ENCODE measurements around the gene TMEM247. TPM values are rescaled to one million over a fixed set of nuclear protein-coding genes. Genes with fewer than 3 reads are reported as not detected.

Gene TMEM247
- total RNA-seq, 1 experiment from 2014 or later = not detected

DNA sequence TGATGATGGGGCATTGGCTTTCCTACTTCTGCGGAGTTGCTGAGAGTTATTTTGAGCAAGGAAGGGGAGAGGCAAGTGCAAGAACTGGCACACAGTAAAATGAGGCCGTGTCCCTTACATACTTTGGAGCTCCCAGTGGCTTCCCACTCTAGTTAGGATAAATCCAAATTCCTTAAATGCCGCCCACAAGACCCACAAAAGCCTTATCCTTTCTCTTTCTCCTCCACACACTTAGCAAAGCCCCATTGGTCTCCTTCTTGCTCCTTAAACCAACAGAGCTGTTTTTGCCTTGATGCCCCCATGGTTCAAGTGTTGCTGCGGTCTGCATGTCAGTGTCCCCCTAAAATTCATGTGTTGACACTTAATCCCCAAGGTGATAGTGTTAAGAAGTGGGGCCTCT, 24.3 kb downstream of the TMEM247 start:
- no peaks in the 10 kb centered on the region for H3K27me3 ChIP-seq (replicated peaks; ENCODE audit: control insufficient read depth, insufficient read depth, low read length)

DNA sequence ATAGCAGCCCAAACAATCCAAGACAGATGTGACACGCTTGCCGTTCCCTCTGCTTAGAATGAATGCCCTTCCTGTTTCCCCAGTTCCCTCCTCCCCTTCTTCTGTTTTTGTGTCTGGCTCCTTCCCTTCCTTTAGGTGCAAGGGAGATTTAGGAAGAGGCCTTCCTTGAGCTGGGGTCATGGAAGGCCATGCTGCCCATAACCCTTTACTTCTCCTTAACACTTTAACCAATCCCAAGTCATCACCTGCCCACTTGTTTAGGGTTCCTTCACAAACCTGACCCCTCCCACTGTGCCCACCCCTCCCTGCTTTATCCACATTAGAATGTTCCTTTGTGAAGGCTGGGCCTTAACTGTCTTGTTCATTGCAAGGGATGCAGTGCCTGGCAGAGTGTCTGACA, 24.9 kb downstream of the TMEM247 start:
- CTCF ChIA-PET = no interaction called here
- no peaks in the 10 kb centered on the region for H3K36me3 Mint-ChIP-seq (ENCODE audit: insufficient read depth, unreplicated experiment)
- no peaks in the 10 kb centered on the region for H3K9me3 Mint-ChIP-seq (ENCODE audit: unreplicated experiment)
- intact Hi-C loops (cut with micrococcal nuclease; ENCODE audit: unreplicated experiment) = no loop called here
- H3K4me3 Mint-ChIP-seq (ENCODE audit: unreplicated experiment) = no peak overlapping the region
- H3K27me3 Mint-ChIP-seq (ENCODE audit: insufficient read depth, unreplicated experiment) = peaks cover 2% of the 10 kb centered on the region
- Histone ChIP-seq H3K4me1 (peaks cover 8% of the 10 kb centered on the region), H3K4me3 (ENCODE audit: low read depth, low read length) (no peak overlapping the region), H3K9me3 (no peaks in the 10 kb centered on the region), H3K36me3 (ENCODE audit: control insufficient read depth, insufficient read depth, low read length) (no peaks in the 10 kb centered on the region), H3K27me3 (replicated peaks; ENCODE audit: control insufficient read depth, insufficient read depth, low read length) (no peaks in the 10 kb centered on the region)
- no peak overlapping the region for H3K27ac Mint-ChIP-seq (ENCODE audit: unreplicated experiment)
- TF ChIP-seq, protein P1, sequence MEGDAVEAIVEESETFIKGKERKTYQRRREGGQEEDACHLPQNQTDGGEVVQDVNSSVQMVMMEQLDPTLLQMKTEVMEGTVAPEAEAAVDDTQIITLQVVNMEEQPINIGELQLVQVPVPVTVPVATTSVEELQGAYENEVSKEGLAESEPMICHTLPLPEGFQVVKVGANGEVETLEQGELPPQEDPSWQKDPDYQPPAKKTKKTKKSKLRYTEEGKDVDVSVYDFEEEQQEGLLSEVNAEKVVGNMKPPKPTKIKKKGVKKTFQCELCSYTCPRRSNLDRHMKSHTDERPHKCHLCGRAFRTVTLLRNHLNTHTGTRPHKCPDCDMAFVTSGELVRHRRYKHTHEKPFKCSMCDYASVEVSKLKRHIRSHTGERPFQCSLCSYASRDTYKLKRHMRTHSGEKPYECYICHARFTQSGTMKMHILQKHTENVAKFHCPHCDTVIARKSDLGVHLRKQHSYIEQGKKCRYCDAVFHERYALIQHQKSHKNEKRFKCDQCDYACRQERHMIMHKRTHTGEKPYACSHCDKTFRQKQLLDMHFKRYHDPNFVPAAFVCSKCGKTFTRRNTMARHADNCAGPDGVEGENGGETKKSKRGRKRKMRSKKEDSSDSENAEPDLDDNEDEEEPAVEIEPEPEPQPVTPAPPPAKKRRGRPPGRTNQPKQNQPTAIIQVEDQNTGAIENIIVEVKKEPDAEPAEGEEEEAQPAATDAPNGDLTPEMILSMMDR (IDR thresholded peaks at IDR 0.05; ENCODE audit: insufficient read depth in 1 of 2, low read depth in 1 of 2, low read length in 1 of 2, severe bottlenecking in 1 of 2, unreplicated experiment in 1 of 2) = no peak
- POLR2A ChIA-PET = no interaction called here
- DNase-seq = no peak
- H3K4me1 Mint-ChIP-seq (ENCODE audit: low read depth, unreplicated experiment) = peaks cover 6% of the 10 kb centered on the region
- BruUV-seq (replicated peaks) = no TSS peak

More for the DNA sequence above, 24.3 kb downstream of the TMEM247 start:
- CTCF ChIA-PET = no interaction called here
- TF ChIP-seq, protein P1 (IDR thresholded peaks at IDR 0.05; ENCODE audit: insufficient read depth in 1 of 2, low read depth in 1 of 2, low read length in 1 of 2, severe bottlenecking in 1 of 2, unreplicated experiment in 1 of 2) = no peak
- Mint-ChIP-seq H3K4me3 (ENCODE audit: unreplicated experiment) (no peak overlapping the region), H3K4me1 (ENCODE audit: low read depth, unreplicated experiment) (peaks cover 6% of the 10 kb centered on the region), H3K9me3 (ENCODE audit: unreplicated experiment) (no peaks in the 10 kb centered on the region), H3K27ac (ENCODE audit: unreplicated experiment) (no peak overlapping the region), H3K27me3 (ENCODE audit: insufficient read depth, unreplicated experiment) (peaks cover 6% of the 10 kb centered on the region), H3K36me3 (ENCODE audit: insufficient read depth, unreplicated experiment) (no peaks in the 10 kb centered on the region)
- POLR2A ChIA-PET = no interaction called here
- H3K4me1 ChIP-seq = peaks cover 8% of the 10 kb centered on the region
- DNase-seq = no peak
- intact Hi-C loops (cut with micrococcal nuclease; ENCODE audit: unreplicated experiment) = no loop called here
- H3K9me3 ChIP-seq = no peaks in the 10 kb centered on the region
- H3K36me3 ChIP-seq (ENCODE audit: control insufficient read depth, insufficient read depth, low read length) = no peaks in the 10 kb centered on the region
- no peak overlapping the region for H3K4me3 ChIP-seq (ENCODE audit: low read depth, low read length)
- BruUV-seq (replicated peaks) = no TSS peak

DNA sequence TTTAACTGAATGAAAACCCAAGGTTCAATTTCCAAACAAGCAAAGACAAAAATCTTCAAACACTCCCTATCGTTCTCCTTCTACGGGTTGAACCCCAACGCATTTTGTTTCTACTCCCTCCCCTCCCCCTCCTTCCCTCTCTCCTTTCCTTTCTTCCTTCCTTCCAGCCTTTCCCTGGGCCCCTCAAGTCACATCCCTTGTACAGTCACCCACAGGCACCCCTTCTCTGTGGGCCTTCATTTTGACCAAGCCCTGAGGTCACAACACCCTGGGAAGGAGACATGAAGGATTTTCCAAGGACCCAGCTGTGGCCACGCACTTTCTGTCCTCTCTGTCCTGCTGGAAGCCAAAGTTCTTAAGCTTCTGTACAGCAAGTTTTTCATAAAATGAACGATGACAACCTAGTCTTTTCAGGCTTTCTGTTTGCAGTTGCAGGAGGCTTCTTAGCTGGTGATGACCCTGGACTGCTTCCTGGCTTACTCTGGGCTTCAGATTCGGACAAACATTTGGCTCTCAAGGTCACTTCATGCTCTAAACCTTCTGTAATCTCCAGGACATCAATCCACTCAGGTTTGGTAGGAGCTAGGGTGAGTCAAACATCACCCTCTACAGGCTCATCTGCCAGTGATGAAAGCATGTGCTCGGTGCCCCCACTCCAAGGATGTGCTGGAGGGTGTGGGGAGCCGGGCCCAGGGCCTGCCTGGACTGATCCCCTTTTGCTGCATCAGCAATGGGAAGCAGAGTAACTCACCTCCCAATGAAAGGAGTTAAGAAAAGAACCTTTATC, 25.5 kb downstream of the TMEM247 start:
- H3K36me3 ChIP-seq (ENCODE audit: control insufficient read depth, insufficient read depth, low read length) = no peaks in the 10 kb centered on the region
- Mint-ChIP-seq H3K9me3 (ENCODE audit: unreplicated experiment) (no peaks in the 10 kb centered on the region), H3K27me3 (ENCODE audit: insufficient read depth, unreplicated experiment) (peaks cover 2% of the 10 kb centered on the region), H3K27ac (ENCODE audit: unreplicated experiment) (no peak overlapping the region), H3K4me3 (ENCODE audit: unreplicated experiment) (no peak overlapping the region), H3K4me1 (ENCODE audit: low read depth, unreplicated experiment) (peaks cover 6% of the 10 kb centered on the region), H3K36me3 (ENCODE audit: insufficient read depth, unreplicated experiment) (no peaks in the 10 kb centered on the region)
- TF ChIP-seq, protein P1 (IDR thresholded peaks at IDR 0.05; ENCODE audit: insufficient read depth in 1 of 2, low read depth in 1 of 2, low read length in 1 of 2, severe bottlenecking in 1 of 2, unreplicated experiment in 1 of 2) = no peak
- H3K9me3 ChIP-seq = no peaks in the 10 kb centered on the region
- H3K4me1 ChIP-seq = peaks cover 8% of the 10 kb centered on the region
- no peaks in the 10 kb centered on the region for H3K27me3 ChIP-seq (replicated peaks; ENCODE audit: control insufficient read depth, insufficient read depth, low read length)
- BruUV-seq (replicated peaks) = no TSS peak
- ChIA-PET POLR2A (no interaction called here), CTCF (interaction anchor here (0.7 kb wide), 1 partner anchor 17 kb away, joined by 3 read pairs; no protein-coding TSS in a partner anchor)
- DNase-seq = no peak
- intact Hi-C loops (cut with micrococcal nuclease; ENCODE audit: unreplicated experiment) = no loop called here
- H3K4me3 ChIP-seq (ENCODE audit: low read depth, low read length) = no peak overlapping the region

Measured in Caco-2 (cell line).